ENCODE results near the gene KLC3.

DNA sequence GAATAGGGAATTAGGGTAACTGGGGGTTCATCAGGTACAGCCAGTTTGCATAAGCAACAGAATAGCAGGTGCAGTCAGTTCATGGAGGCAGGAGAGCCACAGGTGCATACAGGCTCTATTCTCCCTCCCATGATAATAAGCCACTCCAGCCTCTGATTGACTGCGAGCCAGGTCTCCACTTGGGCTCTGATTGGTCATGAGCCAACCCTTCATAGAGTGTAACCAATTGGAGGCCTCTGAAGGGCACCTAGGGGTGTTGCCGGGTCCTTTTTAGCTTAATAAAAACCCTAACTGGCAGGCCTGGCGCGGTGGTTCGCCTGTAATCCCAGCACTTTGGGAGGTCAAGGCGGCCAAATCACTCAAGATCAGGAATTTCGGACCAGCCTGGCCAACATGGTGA is 9.1 kb upstream of the KLC3 start:
- TF ChIP-seq, protein P1, sequence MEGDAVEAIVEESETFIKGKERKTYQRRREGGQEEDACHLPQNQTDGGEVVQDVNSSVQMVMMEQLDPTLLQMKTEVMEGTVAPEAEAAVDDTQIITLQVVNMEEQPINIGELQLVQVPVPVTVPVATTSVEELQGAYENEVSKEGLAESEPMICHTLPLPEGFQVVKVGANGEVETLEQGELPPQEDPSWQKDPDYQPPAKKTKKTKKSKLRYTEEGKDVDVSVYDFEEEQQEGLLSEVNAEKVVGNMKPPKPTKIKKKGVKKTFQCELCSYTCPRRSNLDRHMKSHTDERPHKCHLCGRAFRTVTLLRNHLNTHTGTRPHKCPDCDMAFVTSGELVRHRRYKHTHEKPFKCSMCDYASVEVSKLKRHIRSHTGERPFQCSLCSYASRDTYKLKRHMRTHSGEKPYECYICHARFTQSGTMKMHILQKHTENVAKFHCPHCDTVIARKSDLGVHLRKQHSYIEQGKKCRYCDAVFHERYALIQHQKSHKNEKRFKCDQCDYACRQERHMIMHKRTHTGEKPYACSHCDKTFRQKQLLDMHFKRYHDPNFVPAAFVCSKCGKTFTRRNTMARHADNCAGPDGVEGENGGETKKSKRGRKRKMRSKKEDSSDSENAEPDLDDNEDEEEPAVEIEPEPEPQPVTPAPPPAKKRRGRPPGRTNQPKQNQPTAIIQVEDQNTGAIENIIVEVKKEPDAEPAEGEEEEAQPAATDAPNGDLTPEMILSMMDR (IDR thresholded peaks at IDR 0.05): no peak
- TF ChIP-seq SIN3A (IDR thresholded peaks at IDR 0.05; ENCODE audit: borderline replicate concordance, insufficient read depth, low read depth, low read length): no peak
- TF ChIP-seq POLR2AphosphoS5 (IDR thresholded peaks at IDR 0.05; ENCODE audit: low read depth, low read length): no peak

Measured in Panc1 (cell line).